ENCODE results near the gene EFHC1. TPM values are rescaled to one million over a fixed set of nuclear protein-coding genes. Genes with fewer than 3 reads are reported as not detected.

The EFHC1 gene
- total and polyA plus RNA-seq, 2 experiments from 2014 or later = 17.4 to 18.3 TPM

DNA sequence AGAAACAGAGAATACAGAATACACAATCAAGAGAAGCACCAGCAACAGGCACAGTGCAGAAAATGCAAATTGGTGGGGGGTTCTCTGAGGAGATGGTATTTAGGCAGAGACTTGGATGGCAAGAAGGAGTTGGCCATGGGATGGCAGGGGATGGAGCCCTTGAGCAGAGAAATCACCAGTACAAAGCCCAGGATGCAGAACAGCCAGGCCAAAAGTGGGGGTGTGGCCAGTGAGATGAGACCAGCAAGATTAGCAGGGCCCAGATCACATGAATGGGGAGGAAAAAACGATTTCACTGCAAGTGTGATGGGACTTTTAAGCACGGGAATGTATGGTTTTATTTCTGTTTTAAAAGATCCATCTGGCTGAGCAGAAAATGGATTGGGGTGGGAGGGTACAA lies 93.3 kb downstream of the EFHC1 start:
- Histone ChIP-seq H3K79me2 (peaks cover 8% of the 10 kb centered on the region), H3K36me3 (replicated peaks; ENCODE audit: insufficient read depth, low read depth) (peaks cover 4% of the 10 kb centered on the region), H3K27me3 (no peaks in the 10 kb centered on the region), H3K9me3 (ENCODE audit: low read depth) (no peaks in the 10 kb centered on the region), H3K4me3 (no peak overlapping the region), H3K9me2 (replicated peaks; ENCODE audit: insufficient read depth) (no peaks in the 10 kb centered on the region), H3K4me1 (ENCODE audit: insufficient read depth) (peaks cover 45% of the 10 kb centered on the region), H3K4me2 (no peak overlapping the region), H4K20me1 (ENCODE audit: insufficient read depth, poor library complexity, severe bottlenecking) (no peaks in the 10 kb centered on the region), H2AFZ (no peak overlapping the region), H3K27ac (no peak overlapping the region)
- 76% methylated on average over 2 of the region's 2 CpGs for WGBS (ENCODE audit: low lambda C conversion rate, missing lambda C conversion rate)
- DNase-seq (ENCODE audit: low spot score) = no peak
- TF ChIP-seq EZH2 (IDR thresholded peaks at IDR 0.05; ENCODE audit: borderline replicate concordance) (no peak), EZH2phosphoT487 (IDR thresholded peaks at IDR 0.05; ENCODE audit: low read depth, severe bottlenecking, unreplicated experiment) (no peak)
- TF ChIP-seq, protein P1, sequence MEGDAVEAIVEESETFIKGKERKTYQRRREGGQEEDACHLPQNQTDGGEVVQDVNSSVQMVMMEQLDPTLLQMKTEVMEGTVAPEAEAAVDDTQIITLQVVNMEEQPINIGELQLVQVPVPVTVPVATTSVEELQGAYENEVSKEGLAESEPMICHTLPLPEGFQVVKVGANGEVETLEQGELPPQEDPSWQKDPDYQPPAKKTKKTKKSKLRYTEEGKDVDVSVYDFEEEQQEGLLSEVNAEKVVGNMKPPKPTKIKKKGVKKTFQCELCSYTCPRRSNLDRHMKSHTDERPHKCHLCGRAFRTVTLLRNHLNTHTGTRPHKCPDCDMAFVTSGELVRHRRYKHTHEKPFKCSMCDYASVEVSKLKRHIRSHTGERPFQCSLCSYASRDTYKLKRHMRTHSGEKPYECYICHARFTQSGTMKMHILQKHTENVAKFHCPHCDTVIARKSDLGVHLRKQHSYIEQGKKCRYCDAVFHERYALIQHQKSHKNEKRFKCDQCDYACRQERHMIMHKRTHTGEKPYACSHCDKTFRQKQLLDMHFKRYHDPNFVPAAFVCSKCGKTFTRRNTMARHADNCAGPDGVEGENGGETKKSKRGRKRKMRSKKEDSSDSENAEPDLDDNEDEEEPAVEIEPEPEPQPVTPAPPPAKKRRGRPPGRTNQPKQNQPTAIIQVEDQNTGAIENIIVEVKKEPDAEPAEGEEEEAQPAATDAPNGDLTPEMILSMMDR (IDR thresholded peaks at IDR 0.05; ENCODE audit: poor library complexity) = no peak

DNA sequence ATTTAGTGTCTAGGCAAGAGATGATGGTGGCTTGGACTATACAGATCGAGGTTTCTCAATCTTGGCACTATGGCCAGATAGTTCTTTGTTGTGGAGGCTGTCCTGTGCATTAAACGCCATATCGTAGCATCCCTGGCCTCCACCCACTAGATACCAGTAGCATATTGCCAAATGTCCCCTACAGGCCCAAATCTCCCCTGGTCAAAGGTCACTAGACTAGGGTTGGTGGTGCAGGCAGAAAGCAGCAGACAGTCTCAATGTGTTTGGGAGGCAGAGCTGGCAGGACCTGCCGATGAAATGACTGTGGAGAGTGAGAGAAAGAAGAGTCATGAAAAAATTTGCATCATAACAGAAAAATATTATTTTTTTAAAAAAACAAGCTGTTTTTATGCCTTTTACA lies 93.8 kb downstream of the EFHC1 start:
- Histone ChIP-seq H3K4me1 (ENCODE audit: insufficient read depth) (peaks cover 46% of the 10 kb centered on the region), H3K9me2 (replicated peaks; ENCODE audit: insufficient read depth) (no peaks in the 10 kb centered on the region), H3K4me3 (no peak overlapping the region), H3K27me3 (no peaks in the 10 kb centered on the region), H3K79me2 (peaks cover 12% of the 10 kb centered on the region), H3K4me2 (no peak overlapping the region), H3K27ac (peak overlapping the region; percentile 83), H4K20me1 (ENCODE audit: insufficient read depth, poor library complexity, severe bottlenecking) (no peaks in the 10 kb centered on the region), H3K9me3 (ENCODE audit: low read depth) (no peaks in the 10 kb centered on the region), H2AFZ (no peak overlapping the region), H3K36me3 (replicated peaks; ENCODE audit: insufficient read depth, low read depth) (peaks cover 4% of the 10 kb centered on the region)
- TF ChIP-seq, protein P1 (IDR thresholded peaks at IDR 0.05; ENCODE audit: poor library complexity) = no peak
- TF ChIP-seq EZH2 (IDR thresholded peaks at IDR 0.05; ENCODE audit: borderline replicate concordance) (no peak), EZH2phosphoT487 (IDR thresholded peaks at IDR 0.05; ENCODE audit: low read depth, severe bottlenecking, unreplicated experiment) (no peak)
- DNase-seq (ENCODE audit: low spot score) = no peak
- WGBS (ENCODE audit: low lambda C conversion rate, missing lambda C conversion rate) = 97% methylated on average over 4 of the region's 4 CpGs

DNA sequence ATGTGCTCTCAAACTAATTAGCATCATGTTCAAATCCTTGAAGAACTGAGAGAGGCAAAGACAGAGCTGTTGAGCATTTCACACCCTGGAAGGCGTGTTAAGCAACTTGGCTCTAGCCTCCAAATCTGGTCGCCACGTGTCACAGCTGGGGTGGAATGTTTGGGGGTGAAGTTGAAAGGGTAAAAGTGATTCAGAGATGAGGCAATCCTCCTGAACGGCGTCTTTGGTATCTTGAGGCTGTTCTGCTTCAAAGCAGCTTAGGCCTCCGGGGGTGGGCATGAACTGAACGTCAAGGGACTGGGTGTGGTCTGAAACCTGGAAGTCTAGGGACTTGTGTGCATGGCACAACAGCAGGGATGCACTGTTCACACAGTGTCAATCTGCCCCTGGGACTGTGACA lies 94.4 kb downstream of the EFHC1 start:
- peaks cover 46% of the 10 kb centered on the region for H3K4me1 ChIP-seq (ENCODE audit: insufficient read depth)
- H3K36me3 ChIP-seq (replicated peaks; ENCODE audit: insufficient read depth, low read depth) = peaks cover 4% of the 10 kb centered on the region
- TF ChIP-seq EZH2 (IDR thresholded peaks at IDR 0.05; ENCODE audit: borderline replicate concordance) = no peak
- peak; percentile 52 for DNase-seq (ENCODE audit: low spot score)
- peak overlapping the region; percentile 83 for H3K27ac ChIP-seq
- H2AFZ ChIP-seq = no peak overlapping the region
- H3K9me3 ChIP-seq (ENCODE audit: low read depth) = no peaks in the 10 kb centered on the region
- WGBS (ENCODE audit: low lambda C conversion rate, missing lambda C conversion rate) = 58% methylated on average over 7 of the region's 7 CpGs
- H4K20me1 ChIP-seq (ENCODE audit: insufficient read depth, poor library complexity, severe bottlenecking) = no peaks in the 10 kb centered on the region
- H3K4me2 ChIP-seq = no peak overlapping the region
- H3K27me3 ChIP-seq = no peaks in the 10 kb centered on the region
- H3K9me2 ChIP-seq (replicated peaks; ENCODE audit: insufficient read depth) = no peaks in the 10 kb centered on the region
- no peak overlapping the region for H3K4me3 ChIP-seq
- peaks cover 19% of the 10 kb centered on the region for H3K79me2 ChIP-seq

DNA sequence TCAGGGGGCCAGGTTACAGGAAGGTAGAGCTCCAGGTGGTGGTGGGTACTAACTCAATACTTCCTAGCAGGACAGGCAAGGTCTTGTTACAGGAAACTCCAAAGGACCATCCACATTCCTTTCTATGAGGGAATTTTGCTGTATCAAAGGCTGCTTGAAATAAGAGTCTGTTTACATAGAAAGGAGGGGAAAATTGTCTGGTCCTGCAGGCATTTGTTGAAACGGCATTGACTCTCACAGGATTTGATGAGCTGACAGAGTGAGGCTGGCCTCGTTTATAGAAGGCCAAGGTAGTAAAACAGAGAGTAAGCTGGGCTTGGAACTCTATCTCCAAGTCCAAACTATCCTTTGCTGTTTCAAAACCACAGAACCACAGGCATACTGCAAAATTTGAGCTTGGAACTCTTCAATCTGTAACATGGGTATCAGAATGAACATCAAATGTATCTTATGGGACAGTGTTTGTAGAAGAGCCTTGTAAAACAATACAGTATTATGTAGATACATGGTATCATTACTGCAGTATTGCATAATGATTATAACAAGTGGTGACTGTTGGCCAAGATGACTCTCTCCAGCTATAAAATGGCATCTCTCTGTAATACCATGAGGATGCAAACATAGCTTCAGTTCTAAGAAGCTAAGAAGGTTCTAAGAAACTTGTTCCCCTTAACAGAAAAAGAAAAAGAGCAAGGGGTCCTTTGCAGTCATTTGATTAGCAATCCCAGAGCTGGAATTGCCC lies 95.2 kb downstream of the EFHC1 start:
- Histone ChIP-seq H2AFZ (no peak overlapping the region), H3K27ac (peak overlapping the region; percentile 83), H3K79me2 (peaks cover 27% of the 10 kb centered on the region), H3K4me1 (ENCODE audit: insufficient read depth) (peaks cover 46% of the 10 kb centered on the region), H3K4me2 (no peak overlapping the region), H3K27me3 (no peaks in the 10 kb centered on the region), H3K4me3 (no peak overlapping the region), H3K9me3 (ENCODE audit: low read depth) (no peaks in the 10 kb centered on the region), H3K36me3 (replicated peaks; ENCODE audit: insufficient read depth, low read depth) (peaks cover 4% of the 10 kb centered on the region), H3K9me2 (replicated peaks; ENCODE audit: insufficient read depth) (no peaks in the 10 kb centered on the region), H4K20me1 (ENCODE audit: insufficient read depth, poor library complexity, severe bottlenecking) (no peaks in the 10 kb centered on the region)
- no peak for DNase-seq (ENCODE audit: low spot score)
- 25% methylated on average over 2 of the region's 2 CpGs for WGBS (ENCODE audit: low lambda C conversion rate, missing lambda C conversion rate)
- no peak for TF ChIP-seq EZH2 (IDR thresholded peaks at IDR 0.05; ENCODE audit: borderline replicate concordance)
- no peak for TF ChIP-seq EZH2phosphoT487 (IDR thresholded peaks at IDR 0.05; ENCODE audit: low read depth, severe bottlenecking, unreplicated experiment)
- TF ChIP-seq, protein P1 (IDR thresholded peaks at IDR 0.05; ENCODE audit: poor library complexity) = no peak
